Measurements from ENCODE around the gene TMTC2.

The TMTC2 gene

DNA sequence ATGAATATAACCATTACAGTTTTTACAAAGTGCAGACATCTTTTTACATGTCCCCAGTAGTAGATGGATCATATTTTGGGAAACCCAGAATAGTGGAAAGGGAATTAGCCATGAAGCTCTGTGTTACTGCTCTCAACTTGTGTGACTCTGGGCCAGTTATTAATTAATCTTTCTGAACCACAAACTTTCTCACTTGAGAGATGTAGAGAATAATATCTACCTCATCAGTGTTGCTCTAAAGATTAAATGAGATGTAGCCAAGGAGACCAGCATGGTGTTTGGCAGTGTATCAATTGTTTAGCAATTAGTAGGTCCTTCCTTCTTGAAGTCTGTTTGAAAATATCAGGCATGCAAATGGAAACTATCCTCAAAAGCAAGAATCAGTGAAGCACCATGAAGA is 169.2 kb downstream of the TMTC2 start:
- no peak for DNase-seq

DNA sequence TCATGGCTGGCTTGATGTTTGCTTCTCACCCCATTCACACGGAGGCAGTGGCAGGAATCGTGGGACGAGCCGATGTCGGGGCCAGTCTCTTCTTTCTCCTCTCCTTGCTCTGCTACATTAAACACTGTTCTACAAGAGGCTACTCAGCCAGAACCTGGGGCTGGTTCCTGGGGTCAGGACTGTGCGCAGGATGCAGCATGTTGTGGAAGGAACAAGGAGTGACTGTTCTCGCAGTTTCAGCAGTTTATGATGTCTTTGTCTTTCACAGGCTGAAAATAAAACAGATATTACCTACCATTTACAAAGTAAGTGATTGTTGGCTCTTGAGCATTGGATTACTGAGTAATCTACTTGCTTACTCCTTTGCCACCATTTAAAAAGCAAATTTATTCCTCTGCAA is 170.6 kb downstream of the TMTC2 start:
- no peak for DNase-seq

DNA sequence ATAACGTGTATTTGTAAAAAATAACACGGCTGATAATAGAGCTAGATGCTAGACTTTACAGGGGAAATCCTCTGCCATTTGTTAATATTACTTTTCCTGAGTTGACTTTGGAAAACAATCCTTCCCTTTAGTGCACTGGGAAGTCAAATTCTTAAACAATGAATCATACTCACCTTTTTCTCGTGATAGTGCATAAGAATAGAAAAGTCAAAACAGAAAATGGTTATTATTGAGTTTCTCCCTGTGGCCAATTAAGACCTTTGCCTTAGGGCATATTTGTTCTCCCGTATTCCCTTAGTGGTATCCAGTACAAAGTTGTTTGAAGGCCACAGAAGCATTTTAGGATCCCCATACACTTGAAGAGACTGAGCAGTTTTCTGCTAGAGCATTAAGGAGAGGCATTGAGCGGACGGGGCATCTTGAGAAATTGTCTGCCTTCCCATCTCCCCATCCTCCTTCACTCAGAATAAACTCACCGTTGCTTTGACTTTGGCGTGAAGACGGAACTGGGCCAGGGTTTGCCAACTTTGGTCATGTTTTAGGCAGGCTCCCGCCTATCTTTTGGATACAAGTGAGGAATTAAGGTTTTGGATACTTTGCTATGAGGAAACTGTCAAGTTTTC is 171.3 kb downstream of the TMTC2 start:
- no peak for DNase-seq

DNA sequence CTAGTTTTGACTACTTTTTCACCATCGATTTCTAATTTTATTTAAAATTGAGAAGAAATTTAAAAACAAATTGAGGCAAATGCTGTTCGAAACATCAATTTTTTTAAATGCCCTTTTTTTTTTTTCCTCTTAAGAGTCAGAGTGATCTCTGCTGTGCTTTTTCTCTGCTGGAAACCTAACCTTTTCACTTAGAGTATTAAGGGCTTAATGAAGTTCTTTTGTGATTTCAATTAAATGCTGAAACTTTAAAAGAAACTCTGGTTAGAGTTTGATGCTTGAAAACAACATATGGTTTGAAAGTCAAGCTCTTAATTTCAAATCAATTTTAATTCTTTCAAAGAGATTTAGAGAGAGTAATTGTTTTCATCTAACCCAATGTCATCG is 171.8 kb downstream of the TMTC2 start:
- no peak for DNase-seq

DNA sequence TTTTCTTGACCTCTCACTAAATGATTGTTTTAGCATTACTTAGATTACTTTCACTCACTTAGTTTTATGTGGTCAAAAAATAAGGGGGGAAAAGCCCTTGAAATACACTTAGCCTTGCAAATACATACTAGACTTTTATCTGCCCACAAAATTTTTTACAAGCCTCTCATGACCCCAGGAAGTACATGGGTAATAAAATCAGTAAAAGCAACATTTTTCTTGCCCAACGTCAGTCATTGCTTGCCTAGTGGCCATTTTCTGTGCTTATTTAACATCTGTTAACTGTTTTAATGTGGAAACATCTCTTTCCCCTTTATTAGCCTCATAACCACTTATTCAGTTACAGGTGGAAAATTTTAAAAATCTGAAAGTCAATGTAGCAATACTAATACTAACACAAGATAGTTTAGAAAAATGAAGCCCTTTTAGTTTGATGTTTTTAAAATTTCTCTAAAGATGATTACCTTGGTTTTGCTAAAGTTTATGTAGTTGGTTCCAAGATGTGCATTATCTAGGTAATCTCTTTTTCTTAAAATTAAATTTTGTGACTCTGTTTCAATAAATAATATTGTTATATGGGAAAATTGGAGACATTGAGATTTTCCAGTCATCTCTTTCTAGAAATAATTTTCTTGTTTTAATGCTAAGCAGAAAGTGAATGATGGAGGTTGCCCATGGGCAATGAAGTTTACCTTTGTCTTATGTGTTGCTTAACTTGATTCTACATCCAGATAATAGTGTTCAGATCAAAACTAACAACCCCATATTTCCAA is 175.5 kb downstream of the TMTC2 start:
- DNase-seq: no peak

DNA sequence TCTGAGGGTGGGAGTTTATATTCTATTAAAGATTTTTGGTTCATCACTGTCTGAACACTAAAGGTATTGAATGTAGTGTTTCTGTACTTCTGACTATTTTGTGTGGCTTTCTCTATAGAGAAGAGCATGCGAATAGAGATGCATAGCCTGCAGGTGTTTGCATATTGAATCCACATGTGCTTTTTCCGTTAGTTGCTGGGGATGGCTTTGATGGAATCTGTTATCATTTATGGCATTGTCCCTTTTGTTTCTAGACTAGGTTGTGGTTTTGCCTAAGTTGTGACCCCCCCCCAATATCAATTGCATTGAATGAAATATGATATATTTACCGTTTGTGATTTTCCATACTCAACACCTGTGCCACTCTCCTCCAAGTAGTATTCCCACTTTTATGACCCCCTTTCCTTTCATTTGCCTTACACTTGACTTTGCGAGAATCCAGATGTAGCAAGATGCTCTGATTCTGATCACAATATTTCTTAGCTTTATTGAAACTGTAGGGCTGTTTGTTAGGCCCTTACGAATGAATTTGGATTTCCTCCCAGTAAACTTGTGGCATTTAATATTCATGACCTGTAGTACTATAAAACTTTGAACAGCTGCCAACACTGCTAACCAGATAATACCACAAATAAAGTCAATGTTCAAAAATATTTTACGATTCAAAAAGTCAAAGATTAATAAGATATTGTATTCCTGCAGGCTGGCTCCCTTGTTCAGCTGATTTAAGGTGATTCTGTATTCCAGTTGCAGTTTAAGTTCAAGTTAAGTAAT is 176.4 kb downstream of the TMTC2 start:
- no peak for DNase-seq

DNA sequence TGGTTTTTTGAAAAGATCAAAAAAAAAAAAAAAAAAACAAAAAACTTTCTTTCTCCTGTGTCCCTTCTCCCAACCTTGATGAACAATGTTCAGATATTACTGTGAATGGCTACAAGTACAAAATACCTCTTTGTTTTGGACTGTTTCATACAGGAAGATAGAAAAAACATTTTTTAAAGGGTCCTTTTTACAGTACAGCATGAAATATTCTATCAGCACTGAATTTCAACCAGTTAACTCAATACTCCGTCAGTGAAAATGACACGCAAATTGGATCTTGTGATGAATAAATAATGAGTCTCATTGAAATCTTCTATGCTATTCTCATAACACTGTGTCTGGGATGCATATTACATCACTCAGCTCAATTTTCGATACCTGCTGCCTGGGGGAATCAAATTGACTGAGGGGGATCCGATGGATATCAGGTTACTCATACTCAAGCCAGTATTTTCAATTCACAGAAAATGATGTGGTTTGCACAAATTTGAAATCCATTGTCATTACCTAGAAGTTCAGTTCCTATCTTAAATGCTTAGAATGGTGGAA is 179.6 kb downstream of the TMTC2 start:
- no peak for DNase-seq

DNA sequence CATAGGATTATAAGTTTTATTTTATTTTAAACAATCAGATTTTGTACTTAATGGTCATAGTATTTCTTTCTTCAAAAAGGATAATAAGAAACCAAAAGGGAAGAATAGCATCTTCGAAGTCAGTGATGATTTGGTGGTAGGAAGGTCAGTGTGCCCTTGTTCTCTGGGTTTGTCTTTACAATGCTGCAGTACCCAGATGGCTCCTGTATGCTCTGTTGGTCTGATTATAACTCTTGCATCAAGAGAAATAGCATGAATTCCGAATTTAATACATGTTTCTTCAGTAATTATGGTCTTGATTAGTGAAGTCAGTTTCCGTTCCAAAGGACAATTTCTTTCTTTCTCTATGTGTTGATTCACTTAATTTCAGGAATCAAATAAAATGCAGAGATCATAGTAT is 180.2 kb downstream of the TMTC2 start:
- no peak for DNase-seq

DNA sequence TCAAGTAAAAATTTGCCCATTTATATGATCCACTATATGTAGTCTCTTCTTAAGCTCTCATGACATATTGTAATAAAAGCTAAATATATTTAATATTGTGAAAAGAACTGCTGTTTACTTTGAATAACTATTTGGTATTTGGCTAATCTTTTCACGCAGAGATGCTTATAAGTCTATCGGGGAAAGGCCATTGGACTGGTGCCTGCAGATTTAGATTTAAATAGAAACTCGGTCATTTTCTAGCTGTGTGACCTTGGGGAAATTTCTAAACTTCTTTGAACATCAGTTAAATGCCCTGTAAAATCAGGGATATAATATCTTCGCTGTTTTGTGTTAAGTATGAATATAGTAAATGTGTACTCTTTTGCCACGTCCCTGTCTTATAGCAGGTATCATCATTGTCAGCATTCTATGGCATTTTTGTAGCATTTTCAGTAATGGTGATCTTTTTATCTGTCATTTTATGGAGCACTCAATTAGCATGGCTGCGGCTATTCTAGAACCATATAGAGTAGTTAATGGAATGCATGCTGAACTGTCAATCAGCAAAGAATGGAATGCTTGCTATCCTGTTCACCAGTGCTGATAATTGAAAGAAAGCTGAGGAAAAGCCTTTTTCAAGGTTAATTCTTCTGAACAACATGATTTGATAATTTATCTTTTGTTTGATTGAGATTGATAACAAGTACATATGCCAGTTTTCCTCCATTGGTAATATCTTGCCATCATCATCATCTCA is 181.2 kb downstream of the TMTC2 start:
- no peak for DNase-seq

DNA sequence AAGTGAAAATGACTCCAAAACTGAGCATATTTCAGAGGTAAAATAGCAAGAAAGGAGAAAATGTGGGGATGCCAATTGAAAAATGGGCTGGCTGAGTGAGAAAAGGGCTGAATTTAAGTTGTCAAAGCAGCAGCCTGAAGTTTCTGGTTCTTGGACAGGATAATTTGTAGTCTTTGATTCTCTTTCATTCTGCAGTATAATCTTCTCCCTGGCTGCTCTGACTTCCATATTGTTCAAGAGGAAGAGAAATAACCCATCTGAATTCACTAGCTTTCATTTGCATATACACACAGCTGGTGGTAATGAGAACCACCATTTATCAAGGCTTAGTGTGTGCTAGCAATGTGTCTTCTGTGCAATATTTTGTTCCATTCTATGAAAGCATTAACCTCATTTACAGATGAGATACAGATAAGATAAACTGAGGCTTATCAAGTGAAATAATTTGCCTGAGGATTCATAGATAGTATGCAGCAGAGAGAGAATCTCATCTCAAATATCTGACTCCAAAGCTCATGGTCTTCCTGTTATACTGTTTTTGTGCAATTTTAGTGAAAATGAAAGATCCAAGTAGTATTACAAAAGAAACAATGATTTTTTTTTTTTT is 184.2 kb downstream of the TMTC2 start:
- DNase-seq: no peak

DNA sequence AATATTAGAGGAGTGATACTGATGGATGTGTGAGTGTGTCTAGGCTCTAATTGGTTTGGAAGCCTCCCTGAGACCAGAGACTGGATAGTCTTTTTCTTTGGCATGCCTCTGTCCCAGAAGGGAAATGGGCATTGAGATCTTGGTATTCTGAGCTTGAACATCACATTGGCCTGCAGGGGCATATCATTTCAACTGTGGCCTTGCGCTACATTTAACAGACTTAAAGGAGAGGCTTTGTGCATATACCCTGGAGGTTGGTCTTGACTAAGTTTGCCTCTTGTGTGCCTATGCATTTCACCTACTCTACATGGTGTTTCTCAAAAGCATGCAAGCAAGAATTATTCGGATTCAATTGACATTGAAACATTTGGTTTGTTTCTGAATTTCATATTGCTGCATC is 185.4 kb downstream of the TMTC2 start:
- DNase-seq: no peak

DNA sequence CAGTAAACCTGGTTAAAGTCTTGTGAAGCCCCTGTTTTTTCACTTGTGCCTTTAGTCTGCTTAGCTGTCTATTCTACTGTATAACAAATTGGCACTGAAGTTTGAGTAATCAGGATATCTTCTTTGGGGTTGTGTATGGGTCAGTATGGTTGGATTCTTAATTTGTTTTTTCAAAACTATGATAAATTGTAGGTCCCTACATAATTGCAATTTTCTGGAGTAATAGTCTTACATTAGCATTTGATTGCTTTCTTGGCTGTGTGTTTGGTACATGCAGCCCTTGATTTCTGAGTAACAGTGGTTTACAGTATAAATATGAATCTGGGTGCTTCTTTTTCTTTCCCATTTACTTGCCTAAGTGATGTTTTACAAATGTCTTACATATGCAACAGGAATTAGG is 186.6 kb downstream of the TMTC2 start:
- no peak for DNase-seq

DNA sequence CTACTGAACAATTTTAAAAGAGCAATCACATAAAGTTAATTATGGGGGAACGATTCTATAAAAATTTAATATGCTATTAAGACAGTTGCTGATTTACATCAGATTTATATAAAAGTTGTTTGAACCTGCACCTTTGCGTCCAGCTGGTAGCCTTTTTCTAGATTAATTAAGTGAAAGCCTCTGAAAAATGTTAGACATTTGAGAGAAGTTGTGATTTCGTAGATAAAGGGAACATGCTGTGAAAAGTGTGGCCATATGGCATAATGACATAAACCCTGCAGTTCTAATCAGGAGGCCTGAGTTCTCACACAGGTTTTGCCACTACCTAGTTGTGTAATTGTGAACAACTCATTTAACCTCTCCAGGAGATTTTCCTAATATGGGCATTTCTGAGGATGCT is 187.2 kb downstream of the TMTC2 start:
- no peak for DNase-seq

DNA sequence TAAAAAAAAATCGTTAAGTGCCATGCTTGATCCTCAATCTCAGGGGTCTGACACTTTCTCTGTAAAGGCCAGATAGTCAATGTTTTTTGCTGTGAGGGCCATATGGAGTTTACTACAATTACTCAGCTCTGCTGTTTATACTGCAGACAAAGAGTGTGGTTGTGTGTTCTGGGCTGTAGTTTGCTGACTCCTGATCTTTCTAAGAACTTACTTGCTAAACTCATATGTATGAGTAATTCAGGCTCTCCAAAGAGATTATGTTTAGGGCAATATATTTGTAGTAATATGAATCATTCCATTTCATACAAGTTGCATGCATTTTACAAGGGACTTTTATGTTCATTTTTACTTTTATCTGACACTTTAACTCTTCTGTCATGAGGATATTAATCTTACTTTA is 188.2 kb downstream of the TMTC2 start:
- DNase-seq: no peak

DNA sequence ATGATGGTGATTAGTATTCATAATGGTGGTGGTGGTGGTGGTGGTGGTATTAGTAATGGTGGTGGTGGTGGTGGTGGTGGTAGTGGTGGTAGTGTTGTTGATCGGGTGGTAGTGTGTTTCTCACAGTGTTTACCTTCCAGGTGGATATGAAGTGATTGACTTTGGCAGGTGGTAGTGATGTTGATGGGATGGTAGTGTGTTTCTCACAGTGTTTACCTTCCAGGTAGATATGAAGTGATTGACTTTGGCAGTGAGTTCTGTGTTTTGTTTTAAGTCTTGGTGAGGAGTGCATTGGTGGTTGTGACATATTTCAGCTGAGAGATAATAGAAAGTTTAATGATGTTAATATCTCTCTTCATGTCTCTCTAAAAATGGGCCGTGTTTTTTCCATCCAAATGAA is 189.4 kb downstream of the TMTC2 start:
- DNase-seq: no peak

DNA sequence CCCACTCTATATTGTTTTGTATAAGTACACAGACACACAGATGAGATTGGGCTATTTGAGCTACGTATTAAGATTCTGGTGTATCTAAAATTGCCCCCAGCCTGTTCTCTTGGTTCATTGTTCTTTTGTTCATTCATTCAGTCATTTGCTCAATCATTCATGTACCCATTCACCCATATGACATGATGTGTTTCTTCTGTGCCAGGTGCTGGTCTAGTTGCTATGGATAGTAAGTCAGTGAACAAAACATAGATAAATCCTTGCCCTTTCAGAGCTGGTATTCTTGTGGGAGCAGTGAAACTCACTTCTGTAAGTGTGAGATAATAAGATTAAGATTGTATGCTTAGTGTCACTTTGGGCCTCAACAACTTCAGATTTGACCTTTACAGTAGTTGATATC is 191.3 kb downstream of the TMTC2 start:
- no peak for DNase-seq

DNA sequence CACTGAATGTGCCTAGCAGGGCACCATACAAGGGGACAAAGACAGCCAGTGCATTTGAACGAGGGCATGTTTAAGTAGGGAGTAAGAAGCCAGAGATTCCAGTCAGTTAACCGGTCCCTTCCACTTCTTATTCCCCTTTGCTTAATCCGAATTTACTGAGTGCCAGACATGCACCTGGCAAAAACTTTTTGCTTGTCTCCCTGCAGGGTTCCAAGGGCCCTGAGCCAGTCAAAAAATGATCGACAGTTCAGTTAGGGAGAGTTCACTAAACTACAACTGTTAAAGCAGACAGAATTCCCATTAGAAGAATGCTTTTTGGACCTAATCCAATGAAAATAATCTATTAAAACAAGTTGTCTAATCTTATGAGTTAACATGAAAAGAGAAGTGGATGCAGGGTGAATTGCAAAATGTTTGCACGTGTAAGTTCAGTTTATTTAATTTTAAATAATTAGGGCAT is 193.8 kb downstream of the TMTC2 start:
- no peak for DNase-seq

DNA sequence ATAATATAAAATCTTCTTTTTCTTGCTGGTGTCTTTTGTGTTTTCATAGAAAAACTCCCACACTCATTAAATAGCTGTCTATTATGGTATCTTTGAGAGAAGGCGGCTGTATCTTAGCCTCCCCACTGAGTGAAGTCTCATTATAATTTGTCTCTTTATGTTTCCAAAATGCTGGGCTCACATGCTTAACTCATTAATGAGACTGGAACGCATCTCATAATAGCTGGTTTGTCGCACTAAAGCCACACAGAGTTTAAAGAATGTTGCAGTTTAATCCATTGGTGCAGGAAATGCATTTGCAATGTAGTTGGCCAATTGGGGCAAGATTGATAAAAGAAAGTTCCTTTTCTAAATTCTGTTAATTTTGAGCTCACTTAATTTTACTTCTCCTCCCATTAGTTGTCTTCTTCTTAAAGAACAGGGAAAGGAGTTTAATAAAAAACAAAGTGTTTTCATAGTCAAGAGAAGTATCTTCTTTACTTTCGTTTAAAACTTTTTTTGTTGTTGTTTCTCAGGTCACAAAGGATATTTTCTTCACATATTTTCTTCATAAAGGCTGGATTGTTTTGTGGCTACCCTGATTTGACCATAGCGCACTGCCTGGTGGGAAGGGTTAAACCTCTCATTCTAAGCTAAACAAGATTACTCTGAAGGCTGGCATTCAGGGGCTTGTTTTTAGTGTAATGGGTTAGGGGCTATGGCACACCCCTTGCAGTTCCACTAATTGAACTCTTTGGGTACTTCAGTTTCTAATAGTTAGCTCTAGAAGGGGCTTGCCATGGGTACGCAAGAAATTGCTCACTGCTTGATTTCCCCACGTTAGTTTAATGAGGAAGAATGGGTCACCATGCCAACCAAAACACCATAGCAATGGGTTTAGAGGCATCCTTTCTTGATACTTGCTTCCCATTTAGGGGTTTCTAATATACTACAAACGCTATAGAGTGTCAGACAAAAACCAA is 197.0 kb downstream of the TMTC2 start:
- no peak for DNase-seq

DNA sequence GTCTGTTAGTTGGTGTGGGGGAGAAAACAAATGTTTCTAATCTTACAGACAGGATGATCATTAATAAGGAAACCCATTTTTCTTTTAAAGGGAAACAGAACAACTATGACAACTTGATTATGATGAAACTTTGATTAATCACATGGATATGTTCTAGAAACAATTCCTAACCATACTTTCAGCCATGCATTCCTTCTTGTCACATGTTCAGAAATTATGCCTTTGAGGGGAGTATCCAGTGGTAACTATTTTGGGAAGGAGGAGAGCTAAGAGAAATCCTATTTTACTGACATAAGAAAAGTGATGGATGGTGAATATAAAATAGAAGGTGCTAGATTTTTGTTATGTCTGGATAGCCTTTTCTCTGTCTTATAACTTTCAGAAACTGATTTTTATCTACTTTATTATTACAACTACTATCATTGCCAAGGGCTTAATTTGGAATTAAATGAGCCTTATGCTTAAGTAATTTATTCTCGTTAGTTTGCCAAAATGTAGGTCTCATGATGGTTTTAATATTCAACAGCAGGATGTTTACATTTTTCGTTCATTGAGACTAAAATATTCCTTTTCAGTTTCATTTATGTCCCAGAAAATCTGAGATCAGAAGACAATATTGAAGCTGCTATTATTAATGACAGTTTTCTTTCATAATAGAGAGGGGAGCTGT is 200.1 kb downstream of the TMTC2 start:
- no peak for DNase-seq

DNA sequence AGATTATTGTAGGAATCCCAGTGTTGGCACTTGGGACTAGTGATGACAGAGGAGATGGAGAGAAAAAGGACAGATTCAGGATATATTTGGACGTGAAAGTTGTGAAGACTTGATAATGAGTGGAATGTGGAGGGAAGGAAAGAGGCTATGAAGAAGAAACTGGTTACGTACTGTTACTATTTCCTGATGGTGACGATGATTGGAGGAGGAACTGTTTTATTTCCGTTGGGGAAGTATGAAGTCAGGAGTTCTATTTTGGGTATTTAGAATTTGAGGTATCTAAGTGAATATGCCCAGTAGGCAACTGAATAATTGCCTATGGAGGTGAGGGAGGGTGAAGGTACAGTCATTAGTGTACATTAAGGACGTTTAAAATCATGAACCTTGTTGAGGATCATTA is 207.2 kb downstream of the TMTC2 start:
- no peak for DNase-seq

DNA sequence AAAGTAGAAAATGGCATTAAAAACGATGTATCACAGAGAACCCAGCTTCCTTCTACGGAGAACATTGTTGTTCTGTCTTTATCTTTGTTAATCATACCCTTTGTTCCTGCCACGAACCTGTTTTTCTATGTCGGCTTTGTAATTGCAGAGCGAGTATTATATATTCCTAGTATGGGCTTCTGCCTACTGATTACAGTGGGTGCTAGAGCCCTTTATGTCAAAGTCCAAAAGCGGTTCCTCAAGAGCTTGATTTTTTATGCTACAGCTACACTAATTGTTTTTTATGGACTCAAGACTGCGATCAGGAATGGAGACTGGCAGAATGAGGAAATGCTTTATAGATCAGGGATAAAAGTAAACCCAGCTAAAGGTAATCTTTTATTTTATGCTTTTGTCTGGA is 209.6 kb downstream of the TMTC2 start:
- no peak for DNase-seq

Data from stimulated activated CD8-positive, alpha-beta memory T cell treated with anti-CD3 and anti-CD28 coated beads, Interleukin-4, amount 100 ng/mL, for 48 hours (primary cell).